CD1c-positive myeloid dendritic cell (primary cell): Measurements from ENCODE around the gene NKD1.

Experiments used
- DNase-seq: peaks from one replicate; pipeline ENCODE4 v3.0.0-alpha.2; 2016; ENCODE audit errors: extremely low spot score

Gene NKD1

DNA sequence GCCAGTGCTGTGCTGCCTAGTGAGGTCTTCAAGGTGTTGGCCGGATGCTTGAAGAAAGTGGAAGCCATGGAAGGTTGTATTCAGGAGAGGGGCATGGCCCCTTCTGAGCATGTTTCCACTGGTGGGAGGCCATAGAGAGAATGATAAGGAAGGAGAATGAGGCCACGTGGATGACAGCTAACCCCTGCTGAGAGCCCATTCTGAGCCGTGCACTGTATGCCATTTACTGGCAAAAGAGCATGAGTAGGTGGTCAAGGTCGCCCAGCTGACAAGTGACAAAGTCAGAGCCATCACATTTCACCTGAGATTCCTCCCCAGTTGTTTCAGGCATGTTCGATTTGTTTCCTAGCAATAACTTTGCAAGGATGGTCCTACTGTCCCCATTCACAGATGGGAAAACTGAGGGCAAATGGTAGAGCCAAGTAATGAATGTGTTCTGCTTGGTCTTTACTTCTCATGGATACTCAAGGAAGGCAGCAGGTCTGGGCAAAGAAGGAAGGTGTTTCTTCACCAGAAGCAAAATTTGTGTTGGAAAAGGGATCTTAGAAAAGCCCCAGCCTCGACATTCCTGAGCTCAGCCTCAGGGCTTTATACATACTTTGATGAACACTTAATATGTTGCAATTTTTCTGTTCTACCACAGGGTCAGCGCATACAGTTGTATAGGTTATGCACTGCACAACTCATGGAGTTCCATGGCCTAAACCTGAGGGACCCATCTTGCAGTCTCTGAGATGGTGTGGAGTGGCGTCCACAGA is 10.5 kb upstream of the NKD1 start:
- DNase-seq: no peak

DNA sequence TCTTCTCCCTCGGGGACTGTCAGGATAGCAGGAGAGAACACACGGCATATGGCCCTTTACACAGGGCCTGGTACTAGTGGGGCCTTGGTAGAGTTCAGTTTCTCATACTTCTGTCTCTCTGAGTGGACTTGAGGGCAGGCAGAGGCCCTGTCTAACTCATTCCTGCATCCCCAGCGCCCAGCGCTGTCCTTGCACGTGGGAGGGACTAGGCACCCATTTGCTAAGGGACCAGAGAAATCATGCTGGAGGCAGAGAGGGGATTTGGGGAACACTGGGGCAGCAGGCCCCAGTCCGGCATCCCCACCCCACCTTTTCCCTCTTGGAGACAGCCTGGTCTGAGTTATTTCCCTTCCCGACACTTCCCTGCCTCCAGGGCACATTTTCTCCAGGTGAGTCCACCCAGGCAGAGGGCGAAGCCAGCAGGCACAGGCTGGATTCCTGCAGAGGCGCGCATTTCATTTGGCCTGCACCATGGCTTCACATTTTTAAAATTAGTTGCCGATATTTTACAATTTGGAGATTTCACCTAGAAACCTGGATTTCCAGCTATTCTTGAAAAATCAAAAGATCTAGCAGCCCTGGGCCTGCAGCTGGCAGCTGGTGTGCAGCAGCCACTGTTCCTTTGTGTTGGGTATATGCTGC is 9.7 kb upstream of the NKD1 start:
- no peak for DNase-seq

DNA sequence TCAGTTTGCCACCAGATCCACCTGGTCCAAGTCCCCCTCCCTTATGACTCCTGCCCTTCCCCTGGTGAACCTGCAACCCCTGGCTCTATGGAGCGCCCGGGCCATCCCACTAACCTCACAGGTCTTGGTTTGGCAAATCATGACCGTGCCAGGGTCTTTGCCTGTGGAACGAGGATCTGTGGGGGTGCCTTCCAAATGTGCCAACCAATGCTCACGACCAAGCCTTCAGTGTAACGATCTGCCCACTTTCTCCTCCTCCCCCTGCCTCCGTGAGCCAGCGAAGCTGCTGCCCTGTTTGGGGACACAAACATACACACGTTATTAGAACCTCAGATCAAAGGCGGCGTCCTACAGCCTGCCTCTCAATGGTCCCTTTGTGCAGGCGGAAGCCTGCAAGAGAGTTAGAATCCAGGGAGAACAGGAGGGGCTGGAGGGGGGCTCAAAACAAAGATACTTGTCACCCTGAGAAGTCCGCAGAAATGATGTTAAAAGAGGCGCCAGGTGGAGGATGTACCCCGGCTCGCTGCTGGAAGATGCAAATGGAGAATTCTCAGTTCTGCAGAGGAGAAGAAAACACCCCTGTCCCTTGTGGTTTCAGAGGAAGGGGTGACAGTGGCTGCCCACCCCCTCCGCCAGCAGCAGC is 9.0 kb upstream of the NKD1 start:
- no peak for DNase-seq

DNA sequence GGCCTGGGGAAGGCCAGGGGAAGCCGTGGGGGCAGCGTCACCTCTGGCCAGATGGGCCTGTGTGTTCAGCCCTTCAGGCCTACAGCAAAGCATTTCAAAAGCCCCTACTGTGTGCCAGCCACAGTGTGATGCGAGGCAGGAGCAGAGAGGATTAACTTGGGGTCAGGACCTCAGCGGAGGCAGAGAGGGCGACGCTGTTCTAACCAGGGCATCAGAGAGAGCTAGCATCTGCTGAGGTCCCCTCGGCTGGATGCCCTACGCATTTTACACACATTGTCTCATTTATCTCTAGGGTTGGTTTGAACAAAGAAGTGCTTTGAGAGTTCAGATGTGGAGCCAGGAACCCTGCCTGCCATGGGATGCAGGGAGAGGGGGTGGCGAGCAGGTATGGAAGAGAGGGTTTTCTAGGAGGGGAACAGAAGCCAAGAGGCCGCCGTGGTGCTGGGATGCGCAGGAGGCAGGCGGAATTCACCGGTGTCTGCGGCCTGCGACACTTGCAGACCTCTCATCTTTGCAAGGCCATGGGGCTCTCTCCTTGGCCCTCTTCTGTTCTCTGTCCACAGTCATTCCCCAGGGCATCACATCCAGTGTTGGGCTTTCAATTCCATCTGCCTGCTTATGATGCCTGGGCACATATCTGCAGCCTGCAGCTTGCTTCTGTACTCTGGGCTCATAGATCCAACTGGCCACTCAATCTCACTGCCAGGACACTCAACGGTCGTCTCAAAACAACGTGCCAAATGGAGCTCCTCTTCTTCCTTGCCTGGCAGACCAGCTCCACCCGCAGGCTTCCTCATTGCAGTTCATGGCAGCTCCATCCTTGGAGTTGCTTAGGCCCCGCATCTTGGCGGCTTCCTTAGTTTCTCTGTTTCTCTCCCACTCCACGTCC is 8.1 kb upstream of the NKD1 start:
- DNase-seq: no peak

DNA sequence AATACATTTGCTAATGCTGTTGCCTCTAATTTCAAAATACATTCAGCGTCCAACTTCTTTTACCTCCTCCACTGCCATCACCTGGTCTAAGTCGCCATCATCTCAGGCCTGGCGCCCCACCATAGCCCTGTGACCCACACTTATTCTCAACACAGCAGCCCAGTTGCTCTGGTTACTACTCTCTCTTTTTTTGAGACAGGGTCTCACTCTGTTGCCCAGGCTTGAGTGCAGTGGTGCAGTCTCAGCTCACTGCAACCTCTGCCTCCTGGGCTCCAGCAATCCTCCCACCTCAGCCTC is 7.5 kb upstream of the NKD1 start:
- no peak for DNase-seq

DNA sequence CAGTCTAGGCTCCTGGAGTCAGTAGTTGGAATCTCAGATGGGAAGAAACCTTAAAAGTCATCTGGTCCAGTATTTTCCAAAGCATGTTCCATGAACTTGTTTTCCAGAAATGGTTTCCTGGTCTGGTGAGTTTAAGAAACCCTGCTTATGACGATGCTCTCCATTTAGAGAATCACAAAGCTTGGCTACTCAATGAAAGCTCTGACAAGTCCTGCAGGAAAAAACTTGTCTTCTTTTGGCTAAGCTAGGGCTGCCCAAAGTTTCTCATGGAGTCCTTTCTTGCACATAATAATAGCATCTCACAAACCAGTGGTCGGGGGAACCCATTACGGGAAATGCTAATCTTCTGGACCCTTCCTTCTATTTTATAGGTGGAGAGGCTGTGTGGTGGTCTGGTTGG is 5.5 kb upstream of the NKD1 start:
- no peak for DNase-seq

DNA sequence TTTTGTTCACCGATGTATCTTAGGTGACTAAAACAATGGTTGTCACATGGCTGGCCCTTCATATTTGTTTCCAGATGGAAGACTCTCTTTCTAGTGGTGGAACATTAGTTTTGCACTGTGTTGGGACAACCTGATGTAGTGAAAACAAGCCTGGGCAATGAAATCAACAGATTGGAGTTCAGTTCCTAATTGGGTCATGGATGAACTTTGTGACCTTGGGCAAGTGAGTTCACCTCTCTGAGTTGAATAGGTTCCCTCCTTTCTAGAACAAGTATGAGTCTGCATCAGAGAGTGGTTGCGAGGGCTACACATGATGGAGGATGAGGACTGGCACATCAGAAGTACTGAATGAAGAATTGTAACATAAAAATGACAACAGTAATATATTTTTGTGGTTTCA is 2.1 kb upstream of the NKD1 start:
- DNase-seq: no peak

DNA sequence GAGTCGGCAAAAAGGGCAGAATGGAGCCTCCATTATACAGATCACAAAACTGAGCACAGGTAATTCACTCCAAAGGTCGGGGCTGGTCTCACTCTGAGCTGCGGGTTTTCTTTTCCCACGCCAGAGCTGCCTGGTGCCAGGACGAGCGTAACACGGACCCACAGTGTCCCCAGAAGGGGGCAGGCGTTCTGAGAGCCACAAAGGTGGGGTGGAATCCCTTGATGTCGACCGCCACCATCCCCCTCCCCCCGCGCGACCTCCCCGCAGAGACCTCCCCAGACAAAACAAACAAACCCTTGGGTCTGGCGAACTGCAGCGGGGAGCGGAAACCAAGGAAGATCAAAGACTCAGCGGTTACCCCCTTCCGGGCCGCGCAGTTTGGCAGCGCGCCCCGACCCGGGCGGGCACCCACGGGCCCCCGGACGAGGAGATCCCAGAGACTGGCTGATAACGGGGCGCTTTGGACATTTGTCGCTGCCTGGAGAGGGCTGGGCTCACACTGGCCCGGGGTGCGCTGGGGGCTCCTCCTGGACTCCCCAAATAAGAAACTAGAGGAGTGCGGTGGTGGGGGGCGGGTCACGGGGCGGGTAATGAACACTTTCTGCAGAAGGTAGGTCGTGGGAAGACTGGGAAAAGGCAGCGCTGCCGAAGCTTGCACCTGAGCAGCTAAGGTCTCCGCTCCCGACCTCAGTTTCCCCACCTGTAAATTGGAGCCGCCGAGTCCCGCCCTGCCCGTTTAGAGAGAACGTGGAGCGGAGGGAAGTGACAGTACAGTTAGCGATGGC is 664 bp upstream of the NKD1 start:
- peak; percentile 58 for DNase-seq

DNA sequence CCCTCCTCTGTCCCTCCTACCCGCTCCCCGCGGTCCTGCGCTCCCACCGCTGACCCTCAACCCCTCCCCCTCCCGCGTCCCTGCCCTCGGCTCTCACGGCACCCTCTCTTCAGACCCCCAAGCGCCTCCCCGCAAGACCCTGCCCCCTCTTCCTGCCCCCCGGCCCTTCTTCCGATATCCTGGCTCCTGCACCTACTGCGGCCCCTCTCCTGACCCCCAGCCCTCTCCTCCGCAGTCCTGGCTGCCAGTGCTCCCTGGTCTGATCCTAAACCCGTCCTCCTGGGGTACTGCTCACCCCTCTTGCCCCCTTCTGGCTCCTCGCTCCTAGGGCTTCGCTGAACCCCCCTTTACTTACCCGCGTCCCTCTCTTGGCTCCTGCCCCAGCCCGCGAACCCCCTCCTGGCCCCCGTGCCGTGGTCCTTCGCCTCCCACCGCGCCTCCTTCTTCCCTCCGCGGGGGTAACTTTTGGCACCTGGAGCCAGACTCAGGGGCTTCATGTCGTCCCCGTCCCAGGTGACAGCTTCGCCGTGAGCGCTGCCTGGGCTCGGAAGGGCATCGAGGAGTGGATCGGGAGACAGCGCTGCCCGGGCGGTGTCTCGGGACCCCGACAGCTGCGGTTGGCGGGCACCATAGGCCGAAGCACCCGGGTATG is 839 bp downstream of the NKD1 start:
- no peak for DNase-seq

DNA sequence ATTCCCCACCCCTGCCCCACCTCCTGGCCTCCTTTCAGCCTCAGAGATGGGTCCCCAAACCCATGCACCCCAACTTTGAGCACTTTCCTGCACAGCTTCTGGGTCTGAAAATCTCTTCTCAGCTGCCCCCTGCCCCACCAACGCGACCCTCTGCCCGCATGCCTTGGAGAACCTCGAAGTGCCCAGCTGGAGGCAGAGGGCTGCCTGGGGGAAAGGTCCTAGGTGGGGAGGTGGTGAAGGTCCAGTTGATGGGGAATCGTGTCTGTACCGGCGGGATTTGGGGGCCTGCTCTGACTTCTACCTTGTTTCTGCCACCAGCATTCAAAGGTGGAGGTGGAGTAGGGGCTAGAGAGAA is 1.3 kb downstream of the NKD1 start:
- no peak for DNase-seq

DNA sequence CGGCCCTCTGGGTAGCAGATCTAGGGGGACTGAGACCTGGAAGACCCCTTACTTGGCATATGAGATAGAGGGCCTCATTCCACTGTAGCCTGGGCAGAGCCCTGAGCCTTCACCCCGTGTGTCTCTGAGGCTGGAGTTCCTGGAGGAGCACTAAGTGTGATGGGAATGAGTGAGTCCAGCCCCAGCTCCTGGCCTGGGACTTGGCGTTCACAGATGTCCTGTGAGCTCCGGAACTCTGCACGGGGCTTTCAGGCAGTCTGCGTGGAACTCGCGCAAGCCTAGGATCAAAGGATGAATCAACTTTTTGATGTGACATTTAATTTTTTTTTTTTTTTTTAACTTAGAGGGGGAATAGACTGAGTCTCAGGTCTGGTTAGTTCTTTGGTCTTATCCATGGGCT is 1.8 kb downstream of the NKD1 start:
- DNase-seq: no peak

DNA sequence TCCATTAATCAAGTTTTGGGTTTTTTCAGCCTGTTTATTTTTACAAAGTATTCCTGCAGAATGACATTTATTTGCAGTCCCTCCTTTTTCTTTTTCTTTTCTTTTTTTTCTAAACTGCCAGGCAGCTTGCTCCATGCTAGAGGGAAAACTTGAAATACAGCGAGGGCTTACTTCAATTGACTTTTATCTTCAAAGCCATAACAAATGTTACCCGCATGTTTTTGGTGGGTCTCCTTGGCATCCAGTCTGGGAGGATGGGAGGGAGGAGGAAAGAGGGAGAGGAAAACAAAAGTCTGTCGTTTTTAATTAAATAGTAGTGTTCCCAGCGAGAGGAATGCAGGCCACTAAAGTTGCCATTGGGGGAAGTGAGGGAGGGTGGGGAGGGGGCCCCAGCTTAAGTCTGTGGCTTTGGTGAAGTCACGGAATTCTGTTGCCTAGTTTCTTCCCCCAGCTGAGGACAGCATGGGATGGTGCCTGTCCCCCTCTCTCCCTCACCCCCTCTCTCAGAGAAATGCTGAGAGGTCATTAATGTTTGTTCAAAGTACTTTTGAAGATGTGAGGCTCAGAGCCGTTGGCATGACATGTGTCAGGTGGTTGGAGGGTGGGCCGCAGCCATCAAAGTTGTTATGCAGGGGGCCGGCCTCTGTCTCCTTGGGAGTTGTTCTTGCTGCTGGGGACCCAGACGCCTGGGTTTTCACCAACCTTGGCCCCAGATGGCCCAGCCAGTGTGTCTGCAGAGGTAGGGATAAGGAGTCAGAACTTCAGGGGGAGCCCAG is 2.9 kb downstream of the NKD1 start:
- no peak for DNase-seq

DNA sequence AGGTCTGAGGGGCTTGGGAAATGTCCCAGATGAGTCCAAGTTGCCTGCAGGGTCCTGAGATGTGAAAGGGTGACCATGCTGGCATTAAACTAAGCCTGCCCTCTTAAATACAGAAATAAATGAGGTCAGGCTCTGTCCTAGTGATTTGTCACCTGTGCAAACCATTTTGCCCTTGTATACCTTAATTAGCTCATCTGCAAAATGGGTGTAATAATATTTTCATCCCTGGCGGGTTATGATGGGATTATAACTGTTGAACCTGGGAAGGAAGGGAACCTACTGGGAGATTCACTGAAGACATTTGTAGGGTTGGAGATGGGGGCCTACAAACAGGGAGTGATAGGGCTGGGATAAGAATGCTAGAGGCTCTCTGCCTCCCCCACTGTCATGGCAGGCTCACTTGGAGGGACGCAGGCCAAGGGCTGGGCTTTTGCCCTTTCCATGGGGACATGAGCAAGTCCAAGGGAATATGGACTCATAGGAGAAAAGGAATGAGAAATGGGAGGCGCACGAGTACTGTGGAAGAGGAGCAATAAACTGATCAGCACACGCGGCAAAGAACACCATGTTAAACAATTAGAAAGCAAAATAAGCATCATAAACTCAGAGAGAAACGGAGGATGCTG is 4.4 kb downstream of the NKD1 start:
- no peak for DNase-seq

DNA sequence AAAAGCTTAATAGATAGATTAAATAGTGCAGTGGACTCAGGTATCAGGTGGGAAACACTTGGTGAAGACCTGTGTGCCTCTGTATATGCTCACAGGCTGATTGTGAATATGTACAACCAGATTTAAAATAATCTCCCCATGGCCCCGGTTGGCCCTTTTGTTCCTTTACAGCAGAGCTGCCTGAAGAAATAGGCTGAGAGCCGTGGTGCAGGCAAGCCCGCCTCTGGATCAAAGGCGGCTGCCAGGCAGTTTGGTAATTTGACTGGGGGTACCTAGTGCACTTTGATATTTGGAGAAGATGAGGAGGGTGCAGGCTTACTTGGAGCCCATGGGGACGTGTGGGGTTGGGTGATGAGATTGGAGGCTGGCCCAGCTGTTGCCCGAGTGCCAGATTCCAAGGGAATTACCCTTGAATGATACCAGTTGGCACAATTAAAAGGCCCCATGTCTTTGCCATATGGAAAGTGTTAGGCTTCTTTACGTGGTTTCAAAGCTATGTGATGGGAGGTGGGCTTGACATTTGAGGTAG is 5.0 kb downstream of the NKD1 start:
- DNase-seq: no peak

DNA sequence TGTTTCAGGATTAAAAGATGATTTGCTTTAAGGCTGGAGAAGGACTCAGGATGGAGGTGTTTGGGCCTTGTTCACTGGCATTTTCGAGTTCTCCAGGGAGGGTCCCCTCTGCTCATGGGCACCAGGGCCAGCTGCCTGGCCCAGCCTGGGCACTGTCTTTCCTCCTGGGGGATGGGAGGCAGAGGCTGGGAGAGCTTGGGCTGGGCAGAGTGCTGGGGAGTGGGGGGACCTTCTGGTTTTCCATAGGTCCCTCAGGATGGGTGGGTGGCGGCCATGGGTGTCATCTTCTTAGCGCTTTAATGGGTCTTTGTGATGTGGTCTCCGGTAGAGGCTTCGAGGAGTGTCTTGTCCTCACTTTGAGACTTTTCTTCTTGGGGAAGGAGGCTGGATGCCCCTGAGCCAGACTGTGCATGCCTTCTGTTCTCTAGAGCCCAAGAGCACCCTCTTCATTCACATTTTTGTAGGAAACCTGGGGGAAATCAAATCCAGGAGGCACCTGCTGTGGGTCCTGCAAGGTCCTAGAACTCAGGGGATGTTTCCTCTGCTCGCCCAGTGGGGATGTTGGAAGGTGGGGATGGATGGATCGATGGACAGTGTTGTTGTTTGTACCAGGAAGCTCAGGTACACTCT is 5.7 kb downstream of the NKD1 start:
- no peak for DNase-seq

DNA sequence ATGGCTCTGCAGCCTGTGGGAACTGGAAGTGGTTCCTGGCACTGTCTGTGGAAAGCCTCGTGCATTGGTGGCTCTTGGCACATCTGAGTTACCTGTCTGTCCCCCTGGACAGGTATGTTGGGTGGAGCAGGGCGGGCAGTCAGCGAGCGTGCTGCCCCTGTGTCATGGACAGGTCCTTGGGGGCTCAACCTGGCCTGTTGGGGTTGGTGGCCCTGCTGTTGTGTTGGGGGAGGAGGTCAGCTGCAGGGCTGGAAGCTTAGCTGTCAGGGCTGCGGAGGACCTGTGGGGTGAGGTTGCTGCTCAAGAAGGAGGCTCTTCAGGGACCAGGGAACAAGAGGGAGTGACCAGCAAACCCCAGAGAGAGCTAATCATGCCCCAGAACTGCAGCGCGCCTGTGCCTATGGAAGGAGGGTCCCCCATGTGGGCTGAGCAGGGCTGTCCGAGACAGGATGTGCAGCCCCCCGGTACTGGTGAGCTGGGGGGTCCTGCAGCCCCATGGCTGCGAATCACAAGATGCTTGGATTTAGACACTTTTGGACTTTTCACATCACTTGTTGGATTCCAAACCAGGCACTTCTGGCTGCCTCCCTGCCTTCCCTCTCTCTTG is 7.2 kb downstream of the NKD1 start:
- no peak for DNase-seq

DNA sequence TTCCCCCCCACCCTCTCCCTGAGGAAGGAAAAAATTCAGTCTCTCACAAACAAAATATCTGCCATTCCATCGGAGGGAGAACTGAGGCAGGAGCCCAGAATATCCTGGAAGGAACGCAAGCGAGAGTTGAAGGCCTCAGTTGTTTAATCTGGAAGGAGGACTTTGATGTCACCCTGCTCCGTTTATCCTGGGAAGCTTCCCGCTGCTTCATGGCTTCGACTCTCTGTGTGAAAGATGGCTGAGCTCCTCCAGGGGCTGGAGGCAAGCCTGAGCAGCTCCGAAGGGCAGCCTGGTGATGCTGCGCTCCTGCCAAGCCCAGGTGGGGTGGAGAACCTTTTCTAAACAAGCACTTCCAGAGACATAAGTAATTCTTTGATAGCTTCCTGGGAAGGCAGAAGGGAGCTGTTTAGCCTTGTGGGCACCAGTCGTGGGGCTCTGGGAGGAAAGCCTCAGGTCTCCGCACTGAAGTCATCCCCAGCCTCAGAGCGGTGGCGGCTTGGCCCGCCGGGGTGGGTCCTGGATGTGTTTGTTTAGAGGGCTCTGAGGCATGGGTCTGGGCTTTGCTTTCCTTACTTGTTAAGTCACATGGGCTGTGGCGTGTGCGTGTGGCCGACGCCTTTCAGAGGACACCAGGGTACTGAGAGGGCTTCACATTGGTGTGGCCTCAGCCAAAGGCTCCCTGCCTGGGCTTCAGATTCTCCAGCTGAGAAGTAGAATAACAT is 7.9 kb downstream of the NKD1 start:
- DNase-seq: no peak

DNA sequence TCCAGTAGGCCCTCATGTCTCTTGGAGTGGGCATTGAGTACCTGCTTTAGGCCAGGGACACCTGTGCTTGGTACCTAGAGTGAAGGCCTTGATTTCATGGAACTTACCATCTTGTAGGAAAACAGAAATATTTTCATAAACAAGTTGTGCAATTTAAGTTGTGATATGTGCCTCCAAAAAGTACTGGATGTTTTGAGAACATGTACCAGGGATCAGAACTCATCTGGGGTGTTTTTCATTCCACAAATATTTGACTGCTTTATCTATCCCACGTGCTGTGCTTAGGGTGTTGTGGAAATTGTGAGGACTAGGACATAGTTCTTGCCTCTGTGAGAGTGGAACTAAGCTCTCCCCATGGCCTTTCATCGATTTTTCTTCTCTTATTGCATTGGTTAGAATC is 8.8 kb downstream of the NKD1 start:
- DNase-seq: no peak
